Progenitor cell of endocrine pancreas (in vitro differentiated cells): Measurements from ENCODE around the gene ADARB2. TPM values are rescaled to one million over a fixed set of nuclear protein-coding genes. Genes with fewer than 3 reads are reported as not detected.

ENCODE experiments used
- DNase-seq: peaks from one replicate; pipeline ENCODE4 v3.0.0; 2021; ENCODE audit warnings: low spot score; ENCODE audit not compliant: unreplicated experiment
- H3K27ac Mint-ChIP-seq: 2 replicates; pipeline ENCODE4 v1.8.0; 2021; ENCODE audit warnings: mild to moderate bottlenecking, moderate library complexity, mixed read lengths
- H3K27me3 Mint-ChIP-seq: 2 replicates; pipeline ENCODE4 v1.8.0; 2021; ENCODE audit warnings: mixed read lengths
- H3K36me3 Mint-ChIP-seq: 2 replicates; pipeline ENCODE4 v1.8.0; 2022; ENCODE audit warnings: mixed read lengths; ENCODE audit not compliant: insufficient read depth
- H3K4me1 Mint-ChIP-seq: 2 replicates; pipeline ENCODE4 v1.8.0; 2021; ENCODE audit warnings: low read depth, mixed read lengths
- H3K4me3 Mint-ChIP-seq: 2 replicates; pipeline ENCODE4 v1.8.0; 2021; ENCODE audit warnings: low read depth, mild to moderate bottlenecking, moderate library complexity, mixed read lengths
- H3K9me3 Mint-ChIP-seq: 2 replicates; pipeline ENCODE4 v1.8.0; 2021; ENCODE audit warnings: low read depth, mixed read lengths
- total RNA-seq: library from RNA; stranded (reverse); gene quantifications from 2 replicates; pipeline ENCODE4 v1.2.1, GENCODE V29; 2021
- TF ChIP-seq, protein P1 (sequence below): fragments of 200-600 bp; sonication (generic); IDR thresholded peaks from one replicate; pipeline ENCODE4 v1.5.0; 2021; ENCODE audit warnings: antibody characterized with exemption, mild to moderate bottlenecking; ENCODE audit not compliant: unreplicated experiment

The ADARB2 gene
- total RNA-seq, 1 donor from 2014 or later = 1.3 TPM

DNA sequence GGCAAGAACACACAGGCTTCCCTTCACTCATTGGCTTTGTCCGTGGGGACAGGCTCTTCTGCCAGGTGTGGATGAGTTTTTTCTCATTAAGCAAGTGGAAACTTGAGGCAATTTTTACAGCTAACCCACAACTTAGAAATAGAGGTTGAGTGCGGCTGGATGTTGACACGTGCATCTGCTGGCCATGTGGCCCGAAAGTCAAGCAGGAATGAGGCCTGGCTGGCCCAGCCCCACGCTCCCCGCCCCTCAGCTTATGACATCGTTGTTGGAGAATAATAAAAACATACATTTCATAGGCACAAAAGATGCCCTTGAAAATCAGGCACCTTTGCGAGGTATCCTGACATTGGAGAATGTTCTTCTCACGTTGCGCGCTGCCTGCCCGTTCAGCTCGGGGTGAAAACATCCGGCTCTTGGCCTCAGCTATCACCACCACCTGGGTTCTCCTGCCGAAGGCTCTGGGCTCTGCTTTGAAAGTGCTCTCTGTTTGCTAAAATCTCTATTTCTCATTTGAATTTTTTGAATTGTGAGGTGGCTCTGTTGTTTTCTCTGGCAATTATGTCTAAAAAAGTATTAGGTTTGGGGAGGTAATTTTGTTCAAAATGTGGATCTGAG lies 370.4 kb downstream of the ADARB2 start:
- DNase-seq = no peak
- Mint-ChIP-seq H3K4me3 (no peak overlapping the region), H3K27ac (no peak overlapping the region), H3K4me1 (peaks cover 4% of the 10 kb centered on the region), H3K9me3 (no peaks in the 10 kb centered on the region), H3K27me3 (peaks cover 6% of the 10 kb centered on the region), H3K36me3 (no peaks in the 10 kb centered on the region)
- TF ChIP-seq, protein P1, sequence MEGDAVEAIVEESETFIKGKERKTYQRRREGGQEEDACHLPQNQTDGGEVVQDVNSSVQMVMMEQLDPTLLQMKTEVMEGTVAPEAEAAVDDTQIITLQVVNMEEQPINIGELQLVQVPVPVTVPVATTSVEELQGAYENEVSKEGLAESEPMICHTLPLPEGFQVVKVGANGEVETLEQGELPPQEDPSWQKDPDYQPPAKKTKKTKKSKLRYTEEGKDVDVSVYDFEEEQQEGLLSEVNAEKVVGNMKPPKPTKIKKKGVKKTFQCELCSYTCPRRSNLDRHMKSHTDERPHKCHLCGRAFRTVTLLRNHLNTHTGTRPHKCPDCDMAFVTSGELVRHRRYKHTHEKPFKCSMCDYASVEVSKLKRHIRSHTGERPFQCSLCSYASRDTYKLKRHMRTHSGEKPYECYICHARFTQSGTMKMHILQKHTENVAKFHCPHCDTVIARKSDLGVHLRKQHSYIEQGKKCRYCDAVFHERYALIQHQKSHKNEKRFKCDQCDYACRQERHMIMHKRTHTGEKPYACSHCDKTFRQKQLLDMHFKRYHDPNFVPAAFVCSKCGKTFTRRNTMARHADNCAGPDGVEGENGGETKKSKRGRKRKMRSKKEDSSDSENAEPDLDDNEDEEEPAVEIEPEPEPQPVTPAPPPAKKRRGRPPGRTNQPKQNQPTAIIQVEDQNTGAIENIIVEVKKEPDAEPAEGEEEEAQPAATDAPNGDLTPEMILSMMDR = no peak

DNA sequence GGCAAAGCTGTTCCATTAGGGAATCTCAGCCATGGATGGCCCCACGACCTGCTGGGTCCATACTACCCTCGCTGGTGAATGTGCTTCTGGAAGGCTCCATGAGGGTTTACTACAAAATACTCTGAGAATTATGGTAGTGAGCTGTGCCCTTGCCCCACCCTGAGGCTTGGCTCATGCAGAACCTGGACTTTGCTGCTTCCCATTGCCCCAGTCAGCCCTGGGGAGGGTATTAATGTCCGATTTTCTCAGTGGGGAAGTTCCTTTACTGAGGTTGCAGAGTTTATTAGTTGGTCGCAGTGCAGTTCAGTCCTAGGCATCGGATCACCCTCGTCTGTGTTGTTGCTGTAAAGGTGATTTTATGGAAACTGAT lies 371.0 kb downstream of the ADARB2 start:
- no peaks in the 10 kb centered on the region for H3K36me3 Mint-ChIP-seq
- DNase-seq = no peak
- no peaks in the 10 kb centered on the region for H3K9me3 Mint-ChIP-seq
- TF ChIP-seq, protein P1 = no peak
- peaks cover 6% of the 10 kb centered on the region for H3K4me1 Mint-ChIP-seq
- H3K4me3 Mint-ChIP-seq = no peak overlapping the region
- no peak overlapping the region for H3K27ac Mint-ChIP-seq
- H3K27me3 Mint-ChIP-seq = peaks cover 12% of the 10 kb centered on the region

DNA sequence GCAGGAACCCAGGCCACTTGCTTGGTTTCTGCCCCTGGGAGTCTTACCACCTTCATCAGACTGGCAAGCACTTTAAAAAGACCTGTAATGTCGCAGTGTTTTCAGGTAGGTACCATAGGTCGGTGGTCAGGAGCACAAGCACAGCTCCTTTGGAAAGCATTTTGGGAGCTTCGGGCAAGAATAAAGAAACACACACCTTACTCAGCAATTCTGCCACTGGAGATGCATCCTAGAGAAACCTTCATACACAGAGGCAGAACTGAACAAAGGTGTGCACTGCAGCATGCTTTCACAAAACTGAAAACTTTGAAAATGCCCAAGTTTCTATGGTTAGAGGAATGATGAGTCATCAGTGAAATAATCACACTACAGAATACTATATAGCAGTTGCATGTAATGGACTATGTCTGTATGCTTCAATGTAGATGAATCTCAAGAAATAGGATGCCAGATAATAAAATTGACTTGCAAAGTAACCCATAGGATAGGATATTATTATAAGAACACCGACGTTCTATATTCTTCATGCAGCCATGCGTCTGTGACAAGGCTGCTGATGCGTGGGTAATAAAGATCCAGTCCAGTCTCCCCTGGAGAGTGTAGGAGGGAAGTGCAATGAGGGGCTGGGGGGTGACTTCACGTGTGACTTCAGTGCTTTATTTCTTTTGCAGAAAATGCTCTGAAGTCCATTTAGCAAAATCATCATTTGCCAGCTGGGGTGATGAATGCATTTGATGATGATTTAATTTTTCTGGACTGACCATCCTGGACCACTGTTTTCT lies 371.6 kb downstream of the ADARB2 start:
- Mint-ChIP-seq H3K27ac (no peak overlapping the region), H3K9me3 (no peaks in the 10 kb centered on the region), H3K4me1 (peaks cover 8% of the 10 kb centered on the region), H3K4me3 (no peak overlapping the region), H3K36me3 (no peaks in the 10 kb centered on the region), H3K27me3 (peaks cover 12% of the 10 kb centered on the region)
- TF ChIP-seq, protein P1 = no peak
- no peak for DNase-seq

DNA sequence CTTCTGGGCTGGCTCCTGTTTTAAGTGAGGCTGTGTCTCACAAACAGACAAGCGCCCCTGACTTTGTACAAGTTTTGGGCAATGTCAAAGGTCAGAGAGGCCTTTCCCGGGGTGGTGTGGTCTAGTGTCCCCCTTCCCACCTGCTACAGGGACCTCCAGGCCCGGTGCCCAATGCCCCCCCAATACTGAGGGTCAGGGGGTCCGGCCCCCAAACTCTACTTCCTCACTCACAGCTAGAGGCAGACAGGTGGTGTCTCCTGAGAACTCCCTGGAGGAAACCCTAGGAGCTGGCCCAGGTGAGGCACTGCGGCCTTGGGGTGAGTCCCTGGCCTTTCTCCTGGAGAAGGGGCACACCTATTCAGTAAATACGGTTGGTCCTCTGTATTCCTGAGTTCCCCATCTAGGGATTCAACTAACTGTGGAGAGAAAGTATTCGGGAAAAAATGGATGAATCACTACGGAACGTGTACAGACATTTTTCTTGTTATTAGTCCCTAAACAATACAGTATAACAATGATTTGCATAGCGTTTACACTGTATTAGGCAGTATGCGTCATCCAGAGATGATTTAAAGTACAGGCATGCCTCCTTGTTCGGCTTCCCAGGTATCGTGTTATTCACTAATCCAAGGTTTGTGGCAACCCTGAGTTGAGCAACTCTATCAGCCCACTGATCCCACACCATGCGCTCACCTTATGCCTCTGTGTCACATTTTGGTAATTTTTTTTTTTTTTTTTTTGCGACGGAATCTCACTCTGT lies 373.0 kb downstream of the ADARB2 start:
- Mint-ChIP-seq H3K36me3 (no peaks in the 10 kb centered on the region), H3K4me3 (no peak overlapping the region), H3K4me1 (peaks cover 9% of the 10 kb centered on the region), H3K9me3 (no peaks in the 10 kb centered on the region), H3K27ac (no peak overlapping the region), H3K27me3 (peaks cover 12% of the 10 kb centered on the region)
- TF ChIP-seq, protein P1 = no peak
- no peak for DNase-seq

DNA sequence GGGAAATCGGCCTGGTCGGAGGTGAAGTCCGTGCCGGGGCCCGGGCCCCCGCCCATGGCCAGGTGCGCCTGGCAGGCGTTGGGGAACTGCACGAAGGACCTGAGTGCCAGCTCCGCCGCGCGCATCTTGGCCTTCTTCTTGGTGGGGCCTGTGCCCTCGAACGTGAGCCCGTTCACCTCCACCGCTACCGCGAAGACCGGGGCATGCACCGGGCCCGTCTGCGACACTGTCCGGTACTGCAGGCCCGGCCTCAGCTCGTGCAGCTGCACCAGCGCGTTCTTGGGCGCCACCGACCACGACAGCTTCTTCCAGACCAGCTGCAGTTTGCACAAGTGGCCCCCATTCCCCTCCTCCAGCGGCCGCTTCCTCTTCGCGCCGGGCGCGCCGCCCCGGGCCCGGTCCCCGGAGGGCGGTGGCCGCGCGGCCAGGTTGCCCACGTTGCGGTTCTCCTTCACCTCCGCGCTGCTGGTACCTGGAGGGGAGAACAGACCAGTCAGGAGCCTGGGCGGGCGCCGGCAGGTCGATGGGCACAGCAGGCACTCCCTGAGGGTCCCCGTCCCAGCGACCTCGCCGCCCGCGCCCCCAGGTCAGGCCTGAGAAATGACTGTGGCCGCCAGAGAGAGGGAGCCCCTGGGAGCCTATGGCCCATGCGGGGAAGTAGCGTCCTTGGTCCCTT lies 373.7 kb downstream of the ADARB2 start:
- Mint-ChIP-seq H3K4me1 (peaks cover 11% of the 10 kb centered on the region), H3K36me3 (no peaks in the 10 kb centered on the region), H3K27ac (no peak overlapping the region), H3K4me3 (no peak overlapping the region), H3K27me3 (peaks cover 12% of the 10 kb centered on the region), H3K9me3 (no peaks in the 10 kb centered on the region)
- no peak for DNase-seq
- TF ChIP-seq, protein P1 = no peak
